Activated T-helper 9 cell treated with anti-CD3 and anti-CD28 coated beads, Interleukin-2, amount 50 U/mL, for 16 hours (primary cell): Measurements from ENCODE around the gene TLL2.

Experiments used
- DNase-seq: peaks from one replicate; pipeline ENCODE4 v3.0.0-alpha.2; 2020; ENCODE audit warnings: low read depth

TLL2 gene

GRCh38 chr10:96463562-96463961 is 50.2 kb downstream of the TLL2 start:
- DNase-seq: no peak

GRCh38 chr10:96462606-96463151 is 51.0 kb downstream of the TLL2 start:
- no peak for DNase-seq

- no peak for DNase-seq
Observed at GRCh38 chr10:96460316-96460715, 53.4 kb downstream of the TLL2 start.

GRCh38 chr10:96457341-96457740 is 56.4 kb downstream of the TLL2 start:
- DNase-seq: no peak

GRCh38 chr10:96456296-96456840 is 57.4 kb downstream of the TLL2 start:
- no peak for DNase-seq

GRCh38 chr10:96453856-96454583 is 59.7 kb downstream of the TLL2 start:
- no peak for DNase-seq

- no peak for DNase-seq
Observed at GRCh38 chr10:96452494-96453153, 61.1 kb downstream of the TLL2 start.

- no peak for DNase-seq
Observed at GRCh38 chr10:96450529-96451207, 63.1 kb downstream of the TLL2 start.

GRCh38 chr10:96448558-96448957 is 65.2 kb downstream of the TLL2 start:
- no peak for DNase-seq

- DNase-seq: no peak
Observed at GRCh38 chr10:96448021-96448457, 65.7 kb downstream of the TLL2 start.

- no peak for DNase-seq
Observed at GRCh38 chr10:96446966-96447596, 66.6 kb downstream of the TLL2 start.

- DNase-seq: no peak
Observed at GRCh38 chr10:96441987-96442643, 71.6 kb downstream of the TLL2 start.

- DNase-seq: no peak
Observed at GRCh38 chr10:96441322-96441885, 72.3 kb downstream of the TLL2 start.

- DNase-seq: no peak
Observed at GRCh38 chr10:96440361-96441292, 73.1 kb downstream of the TLL2 start.

GRCh38 chr10:96439725-96440124 is 74.0 kb downstream of the TLL2 start:
- no peak for DNase-seq

GRCh38 chr10:96436035-96436434 is 77.7 kb downstream of the TLL2 start:
- DNase-seq: no peak

GRCh38 chr10:96431211-96431970 is 82.3 kb downstream of the TLL2 start:
- DNase-seq: no peak

- DNase-seq: no peak
Observed at GRCh38 chr10:96427291-96427690, 86.4 kb downstream of the TLL2 start.

- no peak for DNase-seq
Observed at GRCh38 chr10:96422525-96422924, 91.2 kb downstream of the TLL2 start.
